ENCODE measurements around the gene SLC25A41.

The SLC25A41 gene

DNA sequence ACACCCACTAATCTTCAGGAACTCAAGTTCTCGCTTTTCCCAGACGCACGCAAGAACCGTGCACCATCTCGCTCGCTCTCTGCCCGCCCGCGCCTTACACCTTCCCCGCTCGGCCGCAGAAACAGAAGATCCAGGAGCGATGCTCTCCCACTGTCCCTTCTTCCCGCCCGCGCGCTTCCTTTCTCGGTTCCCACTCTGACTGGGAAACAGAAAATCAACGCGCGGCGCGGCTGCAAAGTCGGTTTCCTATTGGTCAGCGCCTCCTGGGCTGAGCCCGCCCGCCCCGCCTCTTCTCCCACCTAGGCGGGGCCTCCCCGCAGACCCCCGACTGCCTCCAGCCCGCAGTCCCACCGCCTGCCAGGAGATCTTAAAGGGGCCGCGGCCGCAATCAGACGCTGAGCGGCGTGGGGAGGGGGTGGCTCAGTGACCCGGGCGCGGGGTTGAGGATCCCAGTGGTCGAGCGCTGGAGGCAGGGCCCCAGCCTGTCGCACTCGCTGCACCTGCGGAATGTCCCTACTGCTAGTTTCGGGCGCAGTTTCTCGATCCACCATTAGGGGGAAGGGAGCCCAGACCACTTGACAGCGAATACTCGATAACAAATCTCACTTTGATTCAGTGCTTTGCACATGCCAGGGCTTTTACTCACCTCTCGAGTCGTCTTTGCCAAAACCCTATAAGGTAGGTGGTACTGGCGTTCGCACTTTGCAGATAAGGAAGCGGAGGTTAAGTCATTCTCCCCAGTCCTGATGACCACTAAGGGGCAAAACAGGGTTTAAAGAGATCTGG, 26.7 kb upstream of the SLC25A41 start:
- DNase-seq (ENCODE audit: low spot score): peak; percentile 97

DNA sequence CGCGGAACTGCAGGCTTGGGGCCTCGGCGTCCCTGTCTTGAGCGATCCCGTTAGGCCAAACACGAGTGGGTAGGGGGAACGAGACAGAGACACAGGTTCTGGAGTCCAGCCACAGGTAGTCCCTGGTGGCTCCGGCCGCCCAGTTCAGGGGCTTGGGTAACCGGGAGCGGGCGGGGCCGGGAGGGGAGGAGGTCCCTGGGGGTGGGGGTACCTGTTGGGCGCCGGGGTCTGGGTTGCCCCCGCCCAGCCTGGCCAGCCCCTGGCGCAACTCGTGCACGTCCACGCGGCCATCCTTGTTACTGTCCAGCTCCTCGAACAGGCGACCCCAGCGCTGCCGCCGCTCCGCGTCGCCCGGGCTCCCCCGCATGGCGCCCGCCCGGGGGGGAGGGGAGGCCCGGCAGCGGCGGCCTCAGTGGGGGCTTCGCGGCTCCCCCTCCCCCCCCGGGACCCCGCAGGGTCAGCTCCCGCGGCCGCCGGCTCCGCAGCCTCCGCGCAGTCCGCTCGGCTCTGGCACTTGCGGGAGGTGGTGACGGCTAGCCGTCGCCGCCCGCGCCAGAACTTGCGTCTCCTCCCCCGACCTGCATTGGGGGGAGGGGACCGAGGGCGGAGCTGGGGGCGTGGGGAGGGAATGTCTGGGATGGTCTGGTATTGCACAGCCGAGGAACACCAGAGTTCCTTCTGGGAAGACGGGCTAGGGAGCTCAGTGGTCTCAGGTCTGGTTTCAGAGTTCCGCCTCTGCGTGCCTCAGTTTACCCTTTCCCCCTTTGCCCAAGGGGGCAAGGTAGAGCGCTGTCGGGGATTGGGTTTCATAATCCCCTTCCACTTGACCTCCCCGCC, 25.9 kb upstream of the SLC25A41 start, which contains the start of gene SLC25A23:
Gene SLC25A23 (minus strand): TSS at position 531 of the 837 bp plus-strand sequence. CDS start 164 bp downstream, at position 367.
- DNase-seq (ENCODE audit: low spot score): peak; percentile 62

DNA sequence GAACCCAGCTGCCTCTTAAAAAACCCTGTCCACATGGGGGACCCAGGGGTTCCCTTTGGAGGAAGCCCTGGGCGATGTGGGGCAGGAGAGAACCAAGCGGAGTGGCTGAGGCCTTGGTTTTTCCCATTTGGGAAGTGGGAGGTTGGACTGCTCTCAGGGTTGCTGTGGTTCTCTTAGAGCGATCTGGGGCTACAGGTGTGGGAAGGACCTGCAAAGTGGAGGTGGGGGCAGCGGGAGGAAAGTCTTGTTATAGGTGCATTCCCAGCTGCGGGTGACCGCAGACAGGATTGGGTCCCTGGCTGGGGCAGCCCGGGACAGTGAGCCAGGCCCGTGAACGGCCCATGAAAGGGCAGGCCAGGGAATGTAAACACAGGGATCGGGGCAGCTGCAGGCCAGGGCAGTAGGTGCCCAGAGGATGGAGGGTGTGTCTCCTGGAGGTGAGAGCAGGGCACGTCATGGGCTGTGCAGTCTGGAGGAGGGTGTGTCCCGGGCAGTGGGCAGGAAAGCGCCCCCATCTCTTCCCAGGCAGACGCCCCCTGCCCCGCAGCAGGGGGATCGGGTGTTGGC, 25.2 kb upstream of the SLC25A41 start:
- no peak for DNase-seq (ENCODE audit: low spot score)

DNA sequence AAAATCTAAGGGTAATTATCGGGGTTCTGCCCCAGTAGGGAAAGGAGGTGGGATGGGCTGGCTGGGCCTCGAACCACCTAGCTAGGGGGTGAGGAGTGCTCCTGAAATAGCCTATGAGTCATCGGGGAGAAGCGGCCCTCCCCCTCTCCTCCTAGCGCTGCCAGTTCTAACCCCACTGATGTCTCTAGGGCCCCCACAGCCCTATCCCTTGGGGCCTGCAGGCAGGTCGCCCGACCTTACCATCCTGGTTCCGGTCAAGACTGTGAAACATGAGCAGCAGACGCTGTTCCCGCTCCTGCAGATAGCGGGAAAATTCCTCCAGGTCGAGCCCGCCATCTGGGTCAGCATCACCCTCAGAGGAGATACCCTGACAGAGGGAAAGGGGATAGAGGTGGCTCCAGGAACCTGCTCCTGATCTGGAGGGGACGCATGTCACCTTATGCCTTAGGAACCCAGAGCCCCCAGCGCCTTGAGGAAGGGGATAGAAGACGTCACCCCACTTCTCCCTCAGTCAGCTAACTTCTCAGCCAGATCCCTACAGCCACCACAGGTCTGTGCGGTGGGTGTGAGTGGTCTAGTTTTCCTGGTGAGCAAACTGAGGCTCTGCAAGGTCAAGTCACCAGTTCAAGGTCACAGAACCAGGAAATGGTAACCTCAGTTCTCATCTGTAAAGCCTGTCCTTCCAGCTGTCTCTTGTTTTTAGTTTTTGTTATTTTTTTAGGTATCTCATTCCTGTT, 24.6 kb upstream of the SLC25A41 start:
- DNase-seq (ENCODE audit: low spot score): no peak

DNA sequence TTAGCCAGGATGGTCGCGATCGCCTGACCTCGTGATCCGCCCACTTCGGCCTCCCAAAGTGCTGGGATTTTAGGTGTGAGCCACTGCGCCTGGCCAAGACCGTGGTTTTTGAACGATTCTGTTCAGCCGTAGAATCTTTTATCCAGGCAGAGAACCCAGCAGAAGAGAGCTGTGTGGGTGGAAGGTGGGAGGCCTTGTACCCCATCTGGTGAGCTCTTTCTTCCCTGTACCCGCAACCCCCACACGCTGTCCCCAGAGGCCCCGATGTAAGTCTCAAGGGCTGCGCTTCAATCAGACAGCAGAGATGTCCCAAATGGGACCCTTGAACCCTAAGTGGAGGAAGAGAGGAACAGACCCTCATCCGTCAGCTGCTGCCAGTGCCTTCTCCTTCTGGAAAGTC, 22.4 kb upstream of the SLC25A41 start:
- DNase-seq (ENCODE audit: low spot score): no peak

DNA sequence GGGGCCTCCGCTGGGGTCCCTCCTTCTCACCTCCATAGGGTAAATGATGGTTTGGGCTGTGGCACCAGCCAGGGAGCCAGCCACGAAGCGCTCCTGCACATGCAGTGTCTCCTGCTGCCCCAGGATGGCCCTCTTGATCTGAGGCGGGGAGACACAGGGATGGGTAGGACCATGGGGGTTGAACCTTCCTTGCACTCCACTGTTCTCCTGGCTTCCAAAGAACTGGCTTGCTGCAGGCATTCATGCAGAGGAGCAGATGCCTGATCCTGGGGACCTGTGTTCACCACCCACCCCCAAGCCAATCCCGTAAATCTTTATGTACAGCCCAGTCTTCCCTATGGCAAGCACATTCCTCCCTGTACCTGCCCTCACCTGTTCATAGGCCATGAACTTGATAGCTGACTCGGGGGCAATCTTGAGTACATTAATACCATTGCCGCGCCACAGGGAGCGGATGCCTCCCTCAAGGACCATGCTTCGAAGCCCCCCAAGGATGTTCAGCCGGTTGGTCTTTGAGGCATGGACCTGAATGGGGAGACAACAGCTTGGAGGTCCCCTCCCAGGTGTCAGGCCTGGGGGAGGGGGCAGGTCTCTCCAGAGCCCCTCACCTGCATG, 20.5 kb upstream of the SLC25A41 start:
- DNase-seq (ENCODE audit: low spot score): no peak

DNA sequence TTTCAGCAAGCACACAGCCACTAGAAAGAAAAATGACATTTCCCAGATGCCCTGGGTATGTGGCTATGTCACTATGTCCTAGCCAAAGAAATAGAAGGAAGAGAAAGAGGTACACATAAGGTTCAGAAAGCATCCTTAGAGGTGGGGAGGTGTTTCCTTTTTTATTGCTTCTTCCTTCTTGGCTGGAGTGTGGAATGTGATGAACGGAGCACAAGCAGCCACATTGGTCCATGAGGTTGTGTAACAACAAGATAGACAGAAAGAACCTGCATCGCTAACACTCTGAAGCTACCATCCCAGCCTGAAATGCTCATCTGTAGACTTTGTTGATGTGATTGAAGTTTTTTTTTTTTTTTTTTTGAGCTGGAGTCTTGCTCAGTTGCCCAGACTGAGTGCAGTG, 19.3 kb upstream of the SLC25A41 start:
- no peak for DNase-seq (ENCODE audit: low spot score)

DNA sequence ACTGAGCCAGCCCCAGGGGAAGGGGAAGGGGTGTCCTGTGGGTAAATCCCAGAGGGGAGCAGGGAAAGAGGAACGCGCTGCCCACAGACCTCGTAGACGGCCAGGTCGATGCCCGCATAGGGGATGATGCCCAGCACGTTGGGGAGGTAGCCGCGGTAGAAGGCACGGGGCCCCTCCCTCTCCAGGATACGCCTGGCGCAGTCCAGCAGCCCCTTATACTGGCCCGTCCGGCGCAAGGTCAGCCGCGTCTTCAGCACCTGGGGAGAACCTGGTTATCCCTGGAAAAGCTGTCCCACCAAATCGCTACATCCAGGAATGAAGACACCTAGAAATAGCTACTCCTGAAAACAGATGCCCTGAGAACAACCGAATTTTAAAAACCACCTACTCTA, 18.7 kb upstream of the SLC25A41 start:
- DNase-seq (ENCODE audit: low spot score): no peak

DNA sequence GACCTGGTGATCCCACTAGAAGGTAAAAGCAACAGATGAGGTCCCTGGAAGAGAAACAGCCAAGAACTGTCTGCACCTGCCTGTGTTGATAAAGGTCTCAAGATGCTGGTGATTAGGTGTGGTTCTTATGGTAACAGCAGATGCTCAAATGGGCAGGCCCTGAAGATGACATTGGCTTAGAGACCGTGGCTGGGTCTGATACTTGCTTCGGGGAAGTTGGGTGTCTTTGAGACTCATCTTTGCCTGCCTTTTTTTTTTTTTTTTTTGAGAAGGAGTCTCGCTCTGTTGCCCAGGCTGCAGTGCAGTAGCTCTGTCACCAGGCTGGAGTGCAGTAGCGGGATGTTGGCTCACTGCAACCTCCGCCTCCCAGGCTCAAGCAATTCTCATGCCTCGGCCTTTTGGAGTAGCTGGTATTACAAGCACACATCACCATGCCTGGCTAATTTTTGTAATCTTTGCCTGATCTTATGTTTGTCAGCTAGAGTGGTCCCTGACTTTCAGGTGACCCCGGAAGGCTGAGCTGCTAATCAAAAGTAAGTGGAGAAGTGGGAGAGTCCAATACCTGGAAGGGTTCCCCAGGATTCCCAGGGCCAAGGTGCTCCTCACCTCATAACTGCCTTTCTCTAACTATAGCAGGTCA, 18.1 kb upstream of the SLC25A41 start:
- DNase-seq (ENCODE audit: low spot score): no peak

DNA sequence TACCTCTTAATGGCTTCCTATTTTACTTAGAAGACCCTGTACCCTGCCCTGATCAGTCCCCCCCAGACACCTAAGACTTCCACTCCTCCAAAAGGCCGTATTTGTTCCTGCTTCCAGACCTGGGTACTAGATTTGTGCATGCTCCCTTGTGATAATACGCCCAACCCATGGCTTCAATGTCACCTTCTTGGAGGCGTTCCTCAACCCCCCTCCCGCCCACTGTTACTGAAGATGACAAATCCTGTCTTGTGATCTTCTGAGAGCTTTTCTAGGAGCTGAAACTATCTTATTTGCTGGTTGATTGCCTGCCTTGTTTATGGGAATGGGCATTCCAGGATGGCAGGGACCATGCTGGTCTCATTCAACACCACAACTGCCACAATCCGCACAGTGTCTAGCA, 16.6 kb upstream of the SLC25A41 start:
- DNase-seq (ENCODE audit: low spot score): no peak

DNA sequence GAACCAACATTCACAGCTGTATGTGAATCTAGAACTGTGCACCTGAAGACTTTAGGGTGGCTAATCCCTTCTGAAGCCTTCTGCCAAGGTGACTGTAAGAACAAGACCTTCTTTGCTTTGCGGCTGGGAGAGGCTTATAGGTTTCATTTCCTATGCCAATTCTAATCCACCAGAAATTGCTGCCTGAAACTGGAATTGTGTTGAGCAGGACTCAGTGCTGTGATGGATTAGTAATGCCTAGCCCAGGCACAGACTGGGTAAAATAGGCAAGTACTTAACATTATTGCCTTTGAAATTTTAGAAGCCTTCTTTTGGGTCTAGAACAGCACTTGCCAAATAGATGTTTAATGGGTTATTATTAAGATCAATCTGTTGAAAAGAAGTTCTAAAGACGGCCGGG, 14.5 kb upstream of the SLC25A41 start:
- no peak for DNase-seq (ENCODE audit: low spot score)

DNA sequence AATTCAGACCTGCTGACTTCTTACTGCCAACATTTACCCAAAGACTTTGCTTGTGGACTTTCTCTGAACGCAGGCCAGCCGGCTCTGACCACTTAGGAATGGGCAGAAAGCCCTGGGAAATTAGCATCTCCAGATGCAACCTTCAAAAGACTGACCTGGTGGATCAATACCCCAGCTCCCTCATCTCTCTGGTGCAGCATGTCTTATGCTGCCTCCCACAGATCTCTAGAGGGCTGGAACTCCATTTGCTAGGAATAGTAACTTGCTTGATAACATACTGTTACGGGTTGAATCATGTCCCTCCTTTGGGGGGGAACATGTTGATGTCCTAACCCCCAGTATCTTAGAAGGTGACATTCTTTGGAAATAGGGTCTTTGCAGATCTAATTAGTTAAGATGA, 12.9 kb upstream of the SLC25A41 start:
- DNase-seq (ENCODE audit: low spot score): no peak

DNA sequence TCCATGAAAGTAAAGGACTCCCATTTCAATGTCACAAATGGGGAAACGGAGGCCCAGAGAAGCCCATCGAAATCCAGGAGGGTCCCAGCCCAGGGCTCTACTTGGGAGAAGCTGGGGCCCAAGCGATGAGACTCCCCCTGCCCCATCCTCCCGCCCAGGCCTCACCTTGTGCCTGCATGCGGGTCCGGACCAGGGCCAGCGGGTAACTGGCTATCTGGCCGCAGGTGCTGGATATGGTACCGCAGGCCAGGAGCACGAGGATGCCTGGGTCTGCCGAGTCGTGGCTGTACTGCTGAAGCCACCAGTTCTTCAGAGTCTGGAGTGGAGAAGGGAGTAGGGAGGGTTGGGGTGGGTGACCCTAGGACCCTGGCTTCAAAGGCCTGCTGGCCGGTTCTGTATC, 10.4 kb upstream of the SLC25A41 start:
- DNase-seq (ENCODE audit: low spot score): no peak

DNA sequence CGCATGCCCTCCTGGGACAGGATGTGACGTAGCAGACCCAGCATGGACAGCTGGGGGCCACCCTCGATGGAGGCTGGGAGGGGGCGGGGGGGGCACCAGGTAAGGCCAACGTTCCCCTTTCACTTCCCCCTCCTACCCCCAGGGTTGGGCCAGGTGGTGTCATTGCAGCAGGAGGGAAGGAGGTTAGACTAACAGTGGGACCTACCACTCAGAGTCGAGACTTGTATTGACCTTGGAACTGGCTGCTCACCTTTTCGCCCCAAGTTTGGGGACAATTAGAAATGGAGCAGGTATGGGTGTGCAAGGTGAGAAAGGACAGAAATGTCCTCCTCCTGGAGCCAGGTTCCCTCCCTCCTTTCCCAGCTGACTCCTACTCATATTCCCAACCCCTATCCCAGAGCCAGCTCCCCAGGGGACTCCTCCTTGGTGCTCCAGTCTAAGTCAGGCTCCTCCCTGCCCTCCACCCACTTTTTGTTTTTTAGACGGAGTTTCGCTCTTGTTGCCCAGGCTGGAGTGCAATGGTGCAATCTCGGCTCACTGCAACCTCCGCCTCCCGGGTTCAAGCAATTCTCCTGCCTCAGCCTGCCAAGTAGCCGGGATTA, 8.6 kb upstream of the SLC25A41 start:
- no peak for DNase-seq (ENCODE audit: low spot score)

DNA sequence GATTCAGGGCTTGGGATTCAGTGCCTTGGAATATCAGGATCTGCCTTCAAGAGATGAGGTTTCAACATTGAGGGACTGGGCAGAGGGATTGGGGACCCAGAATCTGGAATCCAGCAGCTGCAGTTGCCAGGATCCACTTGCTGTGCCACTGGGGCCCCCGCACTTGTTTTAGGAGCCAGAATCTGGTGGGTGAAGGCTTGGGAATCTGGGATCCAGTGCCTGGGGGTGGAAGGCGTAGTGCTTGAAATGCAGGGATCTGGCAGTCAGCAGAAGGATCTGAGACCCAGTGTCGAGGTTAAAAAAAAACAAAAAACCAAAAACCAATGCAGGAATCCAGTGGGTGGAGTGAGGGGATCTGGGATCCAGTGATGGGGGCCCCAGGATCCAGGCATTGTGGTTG, 7.3 kb upstream of the SLC25A41 start:
- DNase-seq (ENCODE audit: low spot score): no peak

DNA sequence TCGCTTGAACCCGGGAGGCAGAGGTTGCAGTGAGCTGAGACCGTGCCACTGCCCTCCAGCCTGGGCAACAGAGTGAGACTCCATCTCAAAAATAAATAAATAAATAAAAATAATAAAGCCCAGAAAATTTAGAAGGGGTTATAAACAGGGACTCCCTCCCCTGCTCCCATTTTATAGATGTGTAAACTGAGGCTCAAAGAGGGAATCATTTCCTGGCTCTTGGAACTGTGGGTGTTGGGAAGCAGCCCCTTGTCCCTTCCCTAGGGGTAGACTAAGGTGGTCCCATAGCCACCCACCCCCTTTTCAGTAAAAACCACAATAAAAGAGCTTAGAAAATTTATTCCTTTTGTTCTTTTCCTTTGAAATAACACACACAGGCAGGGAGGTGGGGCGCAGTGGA, 6.2 kb upstream of the SLC25A41 start:
- DNase-seq (ENCODE audit: low spot score): no peak

DNA sequence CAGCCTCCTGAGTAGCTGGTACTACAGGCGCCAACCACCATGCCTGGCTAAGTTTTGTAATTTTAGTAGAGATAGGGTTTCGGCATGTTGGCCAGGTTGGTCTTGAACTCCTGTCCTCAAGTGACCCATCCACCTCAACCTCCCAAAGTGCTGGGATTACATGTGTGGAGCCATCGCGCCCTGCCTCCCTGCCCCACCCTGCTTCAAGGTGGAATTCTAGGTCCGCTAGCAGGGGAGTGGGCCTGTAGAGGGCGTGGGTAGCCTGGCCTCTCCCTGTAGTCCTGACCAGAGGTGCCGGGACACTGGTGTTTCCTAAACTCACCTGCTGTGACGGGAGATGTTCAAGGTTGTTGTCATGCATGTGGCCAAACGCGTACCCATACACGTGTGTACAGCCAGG, 398 bp downstream of the SLC25A41 start:
- DNase-seq (ENCODE audit: low spot score): no peak

DNA sequence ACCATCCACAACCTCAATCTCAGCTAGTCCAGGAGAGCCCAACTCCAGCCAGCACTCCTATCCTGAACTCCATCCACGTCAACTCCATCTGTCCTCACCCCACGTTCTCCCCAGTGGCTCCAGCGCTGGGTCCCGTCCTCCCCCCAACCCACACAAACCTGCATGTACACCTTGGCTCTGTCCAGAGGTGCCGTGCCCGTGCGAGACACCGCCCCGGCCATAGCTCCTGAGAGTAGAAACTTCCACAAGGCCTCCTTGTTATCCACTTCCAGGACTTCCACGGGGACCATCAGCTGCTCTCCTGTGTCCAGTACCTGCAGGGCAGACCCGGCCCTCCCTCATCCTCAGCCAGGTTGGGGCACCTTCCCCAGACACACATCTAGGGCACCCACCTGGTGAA, 1.7 kb downstream of the SLC25A41 start:
- DNase-seq (ENCODE audit: low spot score): no peak

DNA sequence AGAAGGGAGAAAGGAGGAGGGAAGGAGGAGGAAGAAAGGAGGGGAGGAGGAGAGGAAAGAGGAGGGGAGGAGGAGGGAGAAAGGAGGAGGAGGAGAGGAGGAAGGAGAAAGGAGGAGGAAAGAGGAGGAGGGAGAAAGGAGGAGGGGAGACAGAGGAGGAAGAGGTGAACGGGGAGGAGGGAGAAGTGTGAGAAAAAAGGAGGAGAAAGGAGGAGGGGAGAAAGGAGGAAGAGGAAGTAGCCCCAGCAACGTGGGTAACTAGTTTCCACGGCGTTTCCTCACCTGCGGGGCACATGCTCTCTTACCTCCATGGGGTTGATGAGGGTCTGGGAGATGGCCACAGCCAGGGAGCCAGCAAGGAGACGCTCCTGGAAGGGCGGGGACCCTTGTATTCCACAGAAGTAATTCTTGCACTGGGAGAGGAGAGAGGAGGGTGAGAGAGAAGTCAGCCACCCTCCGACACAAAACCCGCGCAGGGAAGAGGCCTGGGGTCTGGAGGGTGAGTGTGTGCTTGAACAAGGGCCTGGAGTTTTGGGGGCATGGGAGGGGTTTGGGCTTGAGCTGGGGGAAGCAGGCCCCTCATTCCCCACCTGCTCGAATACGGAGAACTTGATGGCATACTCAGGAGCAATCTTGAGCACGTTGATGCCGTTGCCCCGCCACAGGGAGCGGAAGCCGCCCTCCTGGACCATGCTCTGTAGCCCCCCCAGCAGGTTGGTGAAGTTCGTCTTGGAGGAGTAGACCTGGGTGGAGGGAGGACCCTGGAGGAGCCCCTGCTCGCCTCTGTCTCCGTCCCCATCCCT, 3.9 kb downstream of the SLC25A41 start:
- DNase-seq (ENCODE audit: low spot score): no peak
